ENCODE measurements around the gene CYP27C1. TPM values are rescaled to one million over a fixed set of nuclear protein-coding genes. Genes with fewer than 3 reads are reported as not detected.

The CYP27C1 gene
- total RNA-seq, 4 donors from 2014 or later: 0.95 to 4.6 (median 1.6) TPM

DNA sequence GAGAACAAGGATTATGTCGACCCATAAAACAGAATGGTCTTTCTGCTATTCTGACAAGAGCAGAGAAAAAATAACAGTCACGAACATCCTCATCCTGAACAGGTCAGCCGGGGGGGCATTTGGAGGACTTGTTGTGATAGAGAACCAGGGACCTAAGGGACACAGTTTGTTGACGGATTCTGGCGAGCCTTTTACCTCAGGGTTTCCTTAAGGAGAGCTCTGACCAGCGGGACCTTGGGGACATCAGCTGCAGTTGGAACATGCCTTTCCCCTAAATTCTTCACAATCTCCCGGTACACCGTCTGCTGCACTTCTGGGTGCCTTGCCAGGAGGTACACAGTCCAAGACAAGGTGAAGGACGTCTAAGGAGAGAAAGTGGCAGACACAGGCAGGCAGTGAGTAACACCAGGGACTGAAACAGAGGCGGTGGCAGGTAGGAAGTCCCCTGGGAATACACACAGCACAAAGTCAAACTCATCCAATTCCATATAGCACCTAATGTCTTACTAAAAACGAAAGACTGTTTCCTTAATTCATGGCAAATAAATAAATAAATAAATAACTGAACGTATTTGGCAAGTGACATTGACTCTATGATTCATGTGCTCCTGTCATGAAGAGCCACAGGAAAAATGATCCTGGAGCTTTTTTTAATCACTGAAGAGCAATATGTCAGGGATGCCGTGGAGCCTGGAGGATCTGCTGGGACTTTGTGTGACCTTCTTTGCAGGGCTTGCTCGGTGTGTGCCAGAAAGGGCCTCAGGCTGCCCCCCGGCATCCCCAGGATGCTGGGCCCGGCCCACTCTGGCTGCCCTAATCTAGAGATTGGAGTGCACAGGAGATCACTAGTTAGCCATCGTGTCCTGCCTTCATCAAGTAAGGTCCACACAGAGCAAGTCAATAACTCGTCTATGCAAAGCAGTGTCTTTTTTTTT lies 24.7 kb downstream of the CYP27C1 start:
- WGBS, 2 donors: 77 to 81% methylated on average over 12 to 18 of the region's 18 CpGs
- H3K36me3 ChIP-seq: no peaks in the 10 kb centered on the region
- H3K27me3 ChIP-seq: no peaks in the 10 kb centered on the region
- TF ChIP-seq CTCF (IDR thresholded peaks at IDR 0.05) (no peak), POLR2A (IDR thresholded peaks at IDR 0.05) (no peak)
- no peaks in the 10 kb centered on the region for H3K9me3 ChIP-seq
- H3K27ac ChIP-seq: no peak overlapping the region
- intact Hi-C loops (cut with DNase I): loop anchor here (10.0 kb wide), 1 partner anchor 269 kb away; no protein-coding TSS in a partner anchor
- H3K4me3 ChIP-seq: no peak overlapping the region
- H3K4me1 ChIP-seq: peaks cover 0 to 14% (median 0%) of the 10 kb centered on the region in 3 donors
- DNase-seq: no peak

- TF ChIP-seq POLR2A (IDR thresholded peaks at IDR 0.05) (no peak), CTCF (IDR thresholded peaks at IDR 0.05) (no peak)
- WGBS, 2 donors: 58 to 64% methylated on average over 6 of the region's 6 CpGs
- no peak overlapping the region for H3K4me3 ChIP-seq
- intact Hi-C loops (cut with DNase I): loop anchor here (10.0 kb wide), 1 partner anchor 270 kb away; no protein-coding TSS in a partner anchor
- peaks cover 0 to 14% (median 0%) of the 10 kb centered on the region in 3 donors for H3K4me1 ChIP-seq
- H3K36me3 ChIP-seq: no peaks in the 10 kb centered on the region
- no peak for DNase-seq
- H3K27ac ChIP-seq: no peak overlapping the region
- no peaks in the 10 kb centered on the region for H3K9me3 ChIP-seq
- no peaks in the 10 kb centered on the region for H3K27me3 ChIP-seq
These were observed 25.7 kb downstream of the CYP27C1 start for GRCh38 chr2:127194447-127194846.

DNA sequence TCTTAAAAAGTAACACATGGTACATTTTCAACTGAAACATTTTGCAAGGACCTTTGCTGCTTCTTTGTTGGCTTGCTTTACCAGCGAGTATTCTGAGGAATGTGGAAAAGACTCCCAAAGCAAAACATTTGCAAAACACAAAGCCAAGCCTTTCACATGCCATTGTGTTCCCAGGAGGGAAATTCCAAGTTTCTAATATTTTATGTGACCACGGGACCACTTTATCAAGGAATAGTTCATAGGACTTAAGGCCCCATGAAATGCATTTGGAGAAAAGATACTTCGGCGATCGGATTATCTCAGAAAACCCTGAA lies 26.2 kb downstream of the CYP27C1 start:
- intact Hi-C loops (cut with DNase I): loop anchor here (10.0 kb wide), 1 partner anchor 271 kb away; no protein-coding TSS in a partner anchor
- DNase-seq: no peak
- Histone ChIP-seq H3K27ac (no peak overlapping the region), H3K9me3 (no peaks in the 10 kb centered on the region), H3K36me3 (no peaks in the 10 kb centered on the region), H3K4me1 (peaks cover 0 to 14% (median 0%) of the 10 kb centered on the region in 3 donors), H3K27me3 (no peaks in the 10 kb centered on the region), H3K4me3 (no peak overlapping the region)
- no peak for TF ChIP-seq POLR2A (IDR thresholded peaks at IDR 0.05)
- no peak for TF ChIP-seq CTCF (IDR thresholded peaks at IDR 0.05)
- WGBS, 2 donors: 54 to 69% methylated on average over 5 of the region's 5 CpGs

DNA sequence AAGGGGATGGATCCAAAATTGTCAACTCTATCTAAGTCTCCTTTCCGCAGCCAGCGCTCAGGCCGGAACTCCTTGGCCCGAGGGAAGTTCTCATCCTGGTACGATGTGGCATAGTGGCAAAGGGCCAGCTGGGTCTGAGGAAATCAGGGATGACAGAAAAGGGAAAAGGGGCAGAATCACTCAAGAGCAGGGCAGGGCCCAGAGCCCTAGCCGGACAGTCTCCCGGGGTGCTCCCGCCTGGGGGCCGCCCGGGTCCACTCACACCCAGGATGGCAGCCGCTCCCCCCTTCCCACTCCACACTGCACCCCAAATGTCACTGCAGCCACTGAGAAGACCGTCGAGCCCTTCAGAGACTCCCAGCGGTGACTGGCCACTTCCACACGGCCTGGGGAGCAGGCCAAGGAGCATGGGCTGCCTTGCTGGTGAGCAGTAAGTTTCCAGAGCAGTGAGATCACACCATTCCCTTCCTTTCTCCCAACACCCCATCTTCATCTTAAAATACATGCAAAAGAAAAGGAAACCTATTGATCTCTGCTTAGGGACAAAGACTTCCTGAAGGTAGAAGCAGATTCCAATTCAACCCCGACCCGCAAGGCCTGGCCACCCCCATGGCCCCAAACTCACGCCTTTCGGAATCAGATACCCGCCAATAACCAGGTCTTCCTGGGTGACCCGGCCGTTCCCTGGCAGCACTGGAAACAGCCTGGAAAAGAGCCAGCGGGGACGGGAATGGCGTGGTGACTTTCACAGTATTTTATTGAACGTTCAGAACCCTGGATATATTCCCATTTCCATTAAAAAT lies 26.7 kb downstream of the CYP27C1 start:
- 66 to 74% methylated on average over 11 to 13 of the region's 26 CpGs for WGBS, 2 donors
- H3K27me3 ChIP-seq: no peaks in the 10 kb centered on the region
- H3K27ac ChIP-seq: peak overlapping the region in 1 of 4 donors; percentile 34
- no peak overlapping the region for H3K4me3 ChIP-seq
- no peak for DNase-seq
- H3K36me3 ChIP-seq: no peaks in the 10 kb centered on the region
- intact Hi-C loops (cut with DNase I): loop anchor here (10.0 kb wide), 1 partner anchor 271 kb away; no protein-coding TSS in a partner anchor
- H3K4me1 ChIP-seq: peaks cover 0 to 14% (median 0%) of the 10 kb centered on the region in 3 donors
- no peak for TF ChIP-seq CTCF (IDR thresholded peaks at IDR 0.05)
- no peak for TF ChIP-seq POLR2A (IDR thresholded peaks at IDR 0.05)
- no peaks in the 10 kb centered on the region for H3K9me3 ChIP-seq
